Vagina (tissue), 2 donors: Measurements from ENCODE around the gene P2RX7.

Experiments
- CTCF ChIP-seq, 3 experiments: fragments of 450-650 bp in 2 of 3; fragments of 200-600 bp in 1 of 3; sonication (generic) in 1 of 3; IDR thresholded peaks; one replicate each; pipeline ENCODE4 v1.5.1; 2017 to 2019; ENCODE audit warnings: antibody characterized with exemption in 3 of 3, mild to moderate bottlenecking in 2 of 3, moderate library complexity in 2 of 3
- POLR2A ChIP-seq, 2 donors: fragments of 450-650 bp; IDR thresholded peaks; one replicate each; pipeline ENCODE4 v1.6.1; 2017; ENCODE audit warnings: antibody characterized with exemption in 2 of 2, mild to moderate bottlenecking in 2 of 2, moderate library complexity in 2 of 2
- POLR2AphosphoS5 ChIP-seq, 2 donors: sonication (generic); formaldehyde crosslinking; IDR thresholded peaks; one replicate each; pipeline ENCODE4 v1.9.0; 2017; ENCODE audit warnings: antibody characterized with exemption in 2 of 2, mild to moderate bottlenecking in 2 of 2, low read depth in 1 of 2; ENCODE audit not compliant: insufficient read depth in 1 of 2

DNA sequence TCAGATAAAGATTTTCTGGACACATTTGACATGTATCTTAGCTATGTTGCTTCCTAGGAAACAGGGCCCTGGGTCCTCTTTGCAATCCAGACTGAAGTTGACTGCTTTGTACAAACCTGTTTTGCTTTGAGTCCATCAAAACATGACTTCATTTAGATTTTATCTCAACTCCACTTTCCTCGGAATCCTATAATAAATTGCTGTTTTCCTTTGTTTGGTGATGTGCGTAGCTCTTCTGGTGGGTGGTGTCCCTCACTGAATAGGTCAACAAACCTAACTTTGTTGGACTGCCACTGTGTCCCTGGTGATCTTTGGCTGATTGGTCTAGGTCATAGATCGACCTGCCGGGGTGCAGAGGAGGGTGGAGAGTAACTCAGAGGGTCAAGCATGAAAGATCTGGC is 735 bp upstream of the P2RX7 start:
- TF ChIP-seq CTCF (IDR thresholded peaks at IDR 0.05) (no peak), POLR2A (IDR thresholded peaks at IDR 0.05) (no peak), POLR2AphosphoS5 (IDR thresholded peaks at IDR 0.05; ENCODE audit: insufficient read depth in 1 of 2, low read depth in 1 of 2) (no peak)
